GM19438 (cell line): Measurements from ENCODE around the gene DPF3.

ENCODE experiments used
- ATAC-seq: cut with Tn5 transposase; IDR thresholded peaks from one replicate; pipeline ENCODE4 v1.9.1; 2021; ENCODE audit warnings: low read depth; ENCODE audit not compliant: unreplicated experiment

Gene DPF3

DNA sequence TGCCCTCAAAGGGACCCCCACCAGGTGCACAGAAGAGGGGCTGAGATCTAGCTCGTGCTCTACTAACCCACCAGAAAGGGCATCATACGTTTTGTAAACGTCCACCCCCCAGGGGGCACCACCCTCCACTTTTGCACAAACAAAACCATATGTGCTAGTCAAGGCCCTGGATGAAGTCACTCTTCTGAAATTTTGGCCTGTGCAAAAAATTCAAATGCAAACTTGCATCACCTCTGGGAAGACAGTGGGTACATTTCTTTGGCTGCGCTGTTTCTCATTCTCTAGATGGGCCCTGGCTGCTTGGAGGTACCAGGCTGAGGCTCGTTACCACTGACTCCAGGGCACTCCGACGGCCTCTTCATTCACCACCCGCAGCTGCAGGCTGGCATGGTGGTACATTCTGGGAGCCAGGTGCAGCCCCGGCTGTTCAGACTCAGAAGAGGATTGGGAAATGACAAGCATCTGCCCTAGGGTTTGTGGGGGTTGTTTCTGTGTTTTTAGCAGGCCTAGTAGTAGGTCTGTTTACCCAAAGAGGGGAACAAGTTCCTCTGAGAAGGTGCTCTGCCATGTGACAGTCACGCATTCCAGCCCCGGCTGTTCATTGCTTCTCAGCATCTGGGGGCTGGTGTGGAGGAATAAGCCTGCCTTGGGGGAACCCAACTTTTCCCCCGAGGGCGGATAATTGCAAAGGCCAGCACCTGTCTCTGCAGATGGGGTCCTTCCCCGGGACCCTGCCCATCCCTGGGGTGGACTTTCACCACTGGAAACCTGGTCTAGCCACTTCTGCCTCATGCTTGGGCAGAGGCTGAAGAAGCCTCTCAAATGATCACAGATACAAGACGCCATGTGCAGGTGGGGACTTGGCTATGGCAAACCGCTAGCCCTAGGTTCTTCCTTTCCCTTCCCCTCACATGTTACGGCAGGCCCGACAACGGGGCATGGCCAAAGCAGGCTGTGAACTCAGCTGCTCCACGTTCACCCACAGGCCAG, 147.6 kb downstream of the DPF3 start:
- ATAC-seq = no peak

DNA sequence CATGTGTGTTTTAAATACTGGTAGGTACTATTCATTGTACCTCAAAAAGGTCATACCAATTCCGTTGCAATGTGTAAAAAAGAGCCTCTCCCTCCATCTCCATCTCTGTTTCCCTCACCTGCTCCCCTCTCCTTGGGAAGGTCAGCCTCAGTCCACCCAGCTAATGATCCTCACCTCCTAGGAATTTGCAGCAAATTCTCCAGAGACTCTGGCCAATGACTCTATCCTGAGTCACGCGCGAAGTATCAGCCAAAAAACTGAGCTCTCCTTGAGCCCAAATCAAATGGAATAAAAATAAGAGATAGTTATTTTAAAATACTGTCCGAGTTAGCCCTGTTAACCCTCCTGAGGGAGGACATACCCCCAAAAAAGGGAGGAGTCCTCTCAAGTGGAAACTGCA, 148.4 kb downstream of the DPF3 start:
- ATAC-seq = no peak

DNA sequence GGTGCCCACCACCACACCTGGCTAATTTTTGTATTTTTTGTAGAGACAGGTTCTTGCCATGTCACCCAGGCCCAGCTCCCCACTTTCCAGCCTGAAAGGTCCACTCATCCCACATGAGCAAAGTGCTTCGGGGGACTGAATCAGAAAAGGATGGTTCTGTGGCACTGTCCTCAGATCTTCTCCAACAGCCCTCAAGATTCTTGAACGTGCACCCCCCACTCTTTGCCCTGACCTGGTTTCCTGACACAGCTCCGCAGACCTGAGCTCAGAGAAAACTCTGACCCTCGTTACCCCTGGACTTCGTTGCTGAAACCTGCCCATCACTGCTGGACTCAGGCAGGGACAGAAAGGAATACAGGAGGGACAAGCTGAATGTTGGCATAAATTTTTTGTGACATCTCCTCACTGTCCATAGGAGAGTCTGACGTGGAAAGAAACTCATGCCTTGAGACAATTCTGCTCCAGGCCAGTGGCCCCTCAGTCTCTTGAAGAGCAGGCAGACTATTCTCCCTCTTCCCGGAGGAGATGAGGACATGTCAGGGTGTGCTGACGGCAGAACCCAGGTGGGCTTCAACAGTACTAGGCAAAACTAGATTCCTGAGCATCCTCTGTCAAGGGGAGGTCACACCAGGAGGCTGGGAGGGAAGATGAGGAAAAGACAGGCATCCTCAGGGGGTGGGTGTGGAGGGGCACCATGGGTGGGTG, 149.3 kb downstream of the DPF3 start:
- no peak for ATAC-seq

DNA sequence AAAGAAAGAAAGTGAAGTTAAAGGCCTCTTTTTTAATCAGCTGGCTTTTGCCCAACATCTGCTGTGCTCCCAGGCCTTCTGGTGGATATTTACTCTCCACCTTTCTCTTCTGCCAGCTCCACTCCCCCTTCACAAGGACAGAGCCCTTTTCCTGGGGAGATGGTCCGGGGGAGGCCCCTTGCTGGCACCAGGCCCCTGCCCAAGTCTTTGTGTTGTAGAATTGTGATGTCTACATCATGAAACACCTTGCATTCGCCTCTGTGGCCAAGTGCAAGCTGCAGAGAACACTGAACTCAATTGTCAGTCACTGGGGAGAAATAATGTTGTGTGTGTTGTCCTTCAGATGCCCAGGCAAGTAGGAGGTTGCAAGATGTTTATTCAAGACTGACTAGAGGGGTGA, 150.3 kb downstream of the DPF3 start:
- ATAC-seq = no peak

DNA sequence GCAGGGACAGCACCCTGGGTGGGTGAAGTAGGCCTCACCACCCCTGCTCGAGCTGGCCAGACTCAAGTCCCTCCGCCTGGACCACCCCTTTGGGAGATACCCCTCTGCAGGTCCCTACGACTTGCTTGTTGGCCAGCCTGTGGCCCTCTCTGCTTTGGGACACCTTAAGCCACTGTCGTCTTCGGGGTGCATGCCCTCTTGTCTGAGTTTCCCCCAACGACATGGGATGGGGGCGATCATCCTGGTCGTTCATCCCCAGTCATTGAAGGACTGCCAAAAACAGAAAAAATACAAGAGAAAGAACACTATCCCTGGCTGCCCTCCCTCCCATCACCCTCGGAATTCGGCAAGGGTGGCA, 151.1 kb downstream of the DPF3 start:
- no peak for ATAC-seq

DNA sequence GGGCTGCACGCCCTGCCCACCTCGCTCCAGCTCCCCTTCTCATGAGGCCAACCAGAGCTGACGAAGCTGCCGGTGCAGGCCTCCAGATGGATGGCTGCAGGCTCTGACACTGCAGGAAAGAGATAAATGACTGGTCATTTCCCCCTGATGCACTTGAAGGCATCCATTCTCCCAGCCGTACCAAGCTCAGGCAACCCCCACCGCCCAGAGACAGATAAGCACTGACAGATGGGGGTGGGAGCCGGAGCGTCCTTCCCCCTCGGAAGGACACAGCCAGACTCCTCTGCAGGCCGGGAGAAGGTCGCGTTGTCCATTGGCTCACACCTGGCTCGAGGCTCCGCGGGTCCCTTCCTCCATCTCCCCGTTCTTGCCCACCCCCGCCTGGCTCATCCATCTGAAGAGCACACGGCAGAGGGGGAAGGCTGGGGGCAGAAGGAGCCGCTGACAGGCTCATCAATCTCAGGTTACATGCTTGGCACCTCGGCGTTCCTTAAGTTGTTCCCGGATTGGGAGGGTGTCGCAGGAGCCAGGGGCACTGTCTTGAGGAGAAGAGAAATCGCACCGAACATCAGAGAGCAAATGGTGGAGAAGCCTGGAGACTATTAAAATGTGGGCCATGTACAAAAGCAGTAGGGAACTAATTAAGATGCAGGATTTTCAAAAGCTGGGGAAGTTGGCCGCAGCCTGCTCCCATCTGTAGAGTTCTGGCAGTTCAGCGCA, 151.6 kb downstream of the DPF3 start:
- no peak for ATAC-seq

DNA sequence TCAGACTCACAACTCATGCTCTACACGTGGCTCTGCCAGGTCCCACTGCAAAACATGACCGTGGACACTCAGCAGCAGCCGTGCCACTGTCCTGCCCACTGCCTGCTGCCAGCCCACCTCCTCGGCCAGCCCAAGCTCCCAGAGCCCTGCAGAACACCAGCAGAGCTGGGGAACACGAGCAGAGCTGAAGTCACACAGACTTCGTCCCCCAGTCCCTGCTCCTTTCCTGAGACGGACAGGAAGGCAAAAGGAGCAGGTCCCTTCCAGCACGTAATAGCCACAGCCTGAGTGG, 152.1 kb downstream of the DPF3 start:
- ATAC-seq = no peak

DNA sequence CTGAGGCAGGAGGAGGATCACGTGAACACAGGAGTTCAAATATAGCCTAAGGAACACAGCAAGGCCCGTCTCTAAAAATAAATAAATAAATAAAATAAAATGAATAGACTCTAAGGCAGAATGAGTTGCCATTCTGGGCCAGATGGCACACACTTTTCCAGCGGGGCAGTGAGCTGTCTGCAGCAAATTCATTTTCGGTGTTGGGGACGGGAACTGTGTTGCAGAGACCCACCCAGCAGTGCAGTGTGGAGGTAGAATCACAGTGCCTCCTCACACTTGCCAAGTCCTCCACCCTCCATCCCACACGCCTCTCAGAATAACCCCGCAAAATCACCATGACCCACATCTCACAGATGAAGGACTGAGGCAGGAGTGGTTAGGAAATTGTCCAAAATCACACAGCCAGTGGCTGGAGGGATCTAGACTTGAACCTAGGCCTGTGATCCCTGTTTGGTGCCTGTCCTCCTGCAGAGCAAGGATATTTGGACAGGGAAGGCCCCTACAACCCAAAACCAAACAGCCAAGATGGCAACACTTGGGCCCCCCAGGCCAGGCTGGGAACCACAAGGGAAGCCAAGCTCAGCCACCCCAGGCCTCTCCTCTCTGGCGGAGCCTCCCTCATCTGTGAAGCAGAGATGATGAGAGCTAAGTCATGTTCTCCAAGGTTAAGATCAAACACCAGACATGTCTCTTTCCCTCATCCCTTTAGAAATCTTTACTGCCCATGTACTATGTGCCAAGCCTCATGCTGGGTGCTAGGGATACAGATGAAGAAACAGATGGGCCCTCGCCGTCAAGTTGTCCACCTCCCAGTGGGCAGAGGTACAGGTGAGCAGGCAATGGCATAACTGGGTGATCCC, 152.7 kb downstream of the DPF3 start:
- ATAC-seq = no peak

DNA sequence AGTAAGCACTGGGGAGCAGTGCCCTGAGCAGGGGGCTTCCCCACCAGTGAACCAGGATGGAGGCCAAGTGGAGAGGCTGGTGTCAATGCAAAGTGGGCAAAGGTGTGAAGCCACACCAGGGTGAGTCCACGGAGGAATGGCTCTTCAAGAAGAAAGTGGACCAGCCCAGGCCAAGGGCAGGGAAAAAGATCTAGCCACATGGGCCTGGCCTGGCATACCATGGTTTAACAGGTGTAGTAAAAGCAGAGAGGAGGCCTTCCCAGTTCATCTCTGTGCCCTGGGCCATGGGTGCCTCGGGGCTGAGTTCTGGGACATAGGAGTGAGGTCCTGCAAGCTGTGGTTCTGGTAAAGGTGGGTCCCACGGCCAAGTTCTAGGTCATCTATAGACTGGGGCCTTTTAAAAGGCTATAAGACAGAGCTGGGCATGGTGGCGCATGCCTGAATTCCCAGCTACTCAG, 153.4 kb downstream of the DPF3 start:
- ATAC-seq = no peak

DNA sequence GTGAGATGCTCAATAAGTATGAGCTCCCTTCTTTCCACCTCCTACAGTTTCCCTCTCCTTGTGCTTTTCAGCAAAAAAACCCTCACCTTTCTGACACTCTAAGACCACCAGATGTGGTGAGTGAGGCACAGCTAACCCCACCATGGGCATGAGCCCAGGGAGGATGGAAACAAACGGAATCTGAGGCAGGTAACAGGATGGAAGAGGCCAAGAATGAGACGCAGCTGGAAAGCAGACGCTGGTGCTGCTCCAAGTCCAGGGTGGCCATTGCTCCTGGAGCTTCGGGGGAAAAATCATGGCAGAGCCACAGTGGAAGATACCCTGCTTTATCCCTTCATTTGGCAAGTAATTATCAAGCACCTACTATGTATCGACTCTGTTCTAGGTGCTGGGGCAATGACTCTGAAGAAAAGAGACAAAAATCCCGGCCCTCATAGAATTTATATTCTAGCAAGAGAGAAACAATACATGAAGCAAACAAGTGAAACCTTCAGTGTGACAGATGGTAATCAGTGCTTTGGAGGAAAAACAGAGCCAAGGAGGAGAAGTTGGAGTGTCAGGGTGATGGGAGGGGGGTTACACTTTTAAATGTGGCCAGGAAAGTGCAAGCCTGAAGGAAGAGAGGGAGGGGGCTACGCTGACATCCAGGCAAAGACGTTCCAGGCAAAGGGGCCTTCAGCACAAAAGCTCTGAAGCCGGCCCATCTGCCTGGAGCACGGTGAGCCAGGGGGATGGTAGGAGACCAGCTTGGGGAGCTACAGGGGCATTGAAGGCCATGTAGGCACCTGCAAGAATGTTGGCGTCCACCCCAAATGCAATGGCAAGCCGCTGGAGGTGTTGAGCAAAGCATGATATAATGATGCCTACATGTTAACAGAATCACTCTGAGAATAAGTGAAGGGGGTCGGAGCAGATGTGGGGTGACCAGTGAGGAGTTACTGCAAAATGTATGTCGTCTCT, 154.2 kb downstream of the DPF3 start:
- no peak for ATAC-seq

DNA sequence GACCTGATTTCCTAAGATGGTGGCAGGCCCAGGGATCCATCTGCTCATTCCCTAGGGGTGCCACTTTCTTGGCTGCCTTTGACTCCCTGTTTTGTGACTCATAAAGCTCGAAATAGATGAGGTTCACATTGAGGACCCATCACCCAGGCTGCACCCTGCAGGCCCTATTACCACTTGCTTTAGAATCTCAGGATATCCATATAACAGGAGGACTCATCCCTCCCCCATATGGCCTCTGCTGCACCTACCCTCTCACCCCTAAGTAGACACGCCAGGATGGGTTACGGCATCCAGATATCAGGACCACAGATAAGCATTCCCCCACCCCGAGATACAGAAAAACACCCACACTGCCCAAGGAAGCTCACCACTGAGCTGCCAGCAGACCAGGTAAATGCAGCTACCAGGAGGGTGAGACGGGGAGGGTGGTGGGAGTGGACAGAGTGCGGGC, 155.7 kb downstream of the DPF3 start:
- ATAC-seq = no peak

DNA sequence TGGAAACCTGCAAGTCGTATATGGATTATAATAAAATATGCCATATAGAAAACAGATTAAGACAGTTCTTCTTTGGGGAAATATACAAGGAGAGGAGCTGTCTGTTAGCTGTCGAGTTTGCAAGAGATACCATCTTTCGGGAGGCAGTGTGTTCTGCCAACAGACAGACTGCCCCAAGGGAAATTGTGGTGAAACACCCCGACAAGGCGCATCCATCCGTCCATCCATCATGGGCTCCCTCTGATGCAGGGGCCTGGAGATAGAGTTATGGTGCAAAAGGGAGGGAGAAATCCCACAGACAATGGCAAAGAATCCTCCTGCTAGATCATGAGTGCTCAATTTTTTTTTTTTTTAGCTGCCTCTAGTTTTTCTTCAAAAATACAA, 156.3 kb downstream of the DPF3 start:
- no peak for ATAC-seq

DNA sequence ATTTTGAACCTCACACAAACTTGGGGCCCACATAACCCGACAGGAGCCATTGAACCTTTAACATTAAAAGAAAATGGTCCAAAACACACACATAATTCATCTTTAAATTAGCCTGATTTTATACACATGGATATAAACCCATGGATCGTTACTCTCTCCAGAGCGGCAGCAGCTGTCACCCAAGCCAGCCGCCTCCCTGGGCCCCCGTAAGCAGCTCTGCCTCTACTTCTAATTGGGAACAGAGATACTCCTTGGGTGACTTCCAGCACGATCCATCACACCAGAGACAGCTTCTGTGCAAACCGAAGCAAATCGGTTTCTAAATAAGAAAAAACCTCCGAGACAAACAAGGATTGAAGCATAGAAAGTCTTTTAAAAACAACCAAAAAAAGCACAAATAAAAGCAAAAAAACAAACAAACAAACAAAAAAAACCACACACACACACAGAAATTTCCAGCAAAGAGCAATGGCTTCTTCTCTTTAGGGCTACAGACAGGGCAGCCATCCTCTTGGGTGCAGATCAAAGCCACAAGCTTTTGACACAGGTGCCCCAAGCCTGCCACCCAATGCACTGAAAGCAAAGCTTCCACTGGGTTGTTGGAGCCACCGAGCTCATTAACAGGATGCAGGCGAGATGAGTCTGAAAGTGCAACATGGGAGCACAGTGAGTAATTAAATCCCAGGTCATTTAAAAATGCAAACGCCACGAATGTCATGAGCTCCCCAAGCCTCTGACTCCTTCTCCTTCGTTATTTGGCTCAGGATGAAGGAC, 156.9 kb downstream of the DPF3 start:
- ATAC-seq = no peak

DNA sequence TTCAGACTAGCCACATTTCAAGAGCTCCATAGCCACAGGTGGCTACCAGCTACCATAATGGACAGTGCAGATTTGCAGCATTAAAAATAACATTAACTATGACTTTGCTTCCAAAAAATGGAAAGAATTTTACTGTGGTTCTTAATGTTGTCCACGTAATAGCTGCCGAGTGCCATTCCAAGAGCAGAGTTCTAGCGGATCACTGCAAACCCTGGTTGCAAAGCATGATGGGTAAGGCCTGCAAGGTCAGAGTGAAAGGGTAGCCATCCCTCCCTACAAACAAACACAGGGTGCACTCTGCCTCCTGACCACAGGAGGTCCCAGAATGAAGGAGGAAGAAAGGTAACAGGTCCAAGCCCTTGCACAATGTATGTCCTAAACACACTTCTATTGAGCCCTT, 157.6 kb downstream of the DPF3 start:
- ATAC-seq = no peak

DNA sequence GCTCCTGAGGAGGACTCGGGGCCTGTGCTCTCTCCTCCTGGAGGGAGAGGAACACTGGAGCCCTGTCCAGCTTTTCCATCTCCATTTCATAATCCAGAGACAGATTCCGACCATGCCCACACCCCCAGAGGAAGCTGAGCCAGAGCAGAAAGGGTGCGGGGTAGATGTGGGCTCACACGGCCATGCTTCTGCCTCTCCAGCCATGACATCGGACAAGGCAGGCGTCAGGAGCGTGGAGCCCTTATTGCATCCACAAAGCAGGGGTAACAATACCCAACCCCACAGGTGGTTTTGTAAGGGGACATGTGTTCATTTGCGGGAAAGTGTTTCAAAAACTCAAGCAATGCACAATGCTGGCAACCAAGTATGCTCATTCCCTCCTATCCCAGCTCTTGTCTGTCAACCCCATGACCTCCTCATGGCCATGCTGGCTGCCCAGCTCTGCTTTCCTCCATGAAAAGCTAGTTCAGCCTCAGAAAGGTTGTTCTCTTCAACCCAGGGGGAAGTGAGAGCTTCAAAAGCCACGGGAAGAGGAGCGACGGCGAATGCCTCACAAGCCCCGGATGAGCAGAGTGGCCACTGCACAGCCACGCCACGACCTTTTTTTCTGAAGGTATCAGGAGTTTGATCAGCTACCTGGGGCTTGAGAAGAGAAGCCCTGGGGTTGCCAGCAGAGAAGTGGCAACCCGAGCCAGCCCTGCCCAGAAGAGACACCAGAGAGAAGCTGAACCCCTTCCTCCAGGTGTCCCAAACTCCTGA, 161.7 kb downstream of the DPF3 start:
- no peak for ATAC-seq

DNA sequence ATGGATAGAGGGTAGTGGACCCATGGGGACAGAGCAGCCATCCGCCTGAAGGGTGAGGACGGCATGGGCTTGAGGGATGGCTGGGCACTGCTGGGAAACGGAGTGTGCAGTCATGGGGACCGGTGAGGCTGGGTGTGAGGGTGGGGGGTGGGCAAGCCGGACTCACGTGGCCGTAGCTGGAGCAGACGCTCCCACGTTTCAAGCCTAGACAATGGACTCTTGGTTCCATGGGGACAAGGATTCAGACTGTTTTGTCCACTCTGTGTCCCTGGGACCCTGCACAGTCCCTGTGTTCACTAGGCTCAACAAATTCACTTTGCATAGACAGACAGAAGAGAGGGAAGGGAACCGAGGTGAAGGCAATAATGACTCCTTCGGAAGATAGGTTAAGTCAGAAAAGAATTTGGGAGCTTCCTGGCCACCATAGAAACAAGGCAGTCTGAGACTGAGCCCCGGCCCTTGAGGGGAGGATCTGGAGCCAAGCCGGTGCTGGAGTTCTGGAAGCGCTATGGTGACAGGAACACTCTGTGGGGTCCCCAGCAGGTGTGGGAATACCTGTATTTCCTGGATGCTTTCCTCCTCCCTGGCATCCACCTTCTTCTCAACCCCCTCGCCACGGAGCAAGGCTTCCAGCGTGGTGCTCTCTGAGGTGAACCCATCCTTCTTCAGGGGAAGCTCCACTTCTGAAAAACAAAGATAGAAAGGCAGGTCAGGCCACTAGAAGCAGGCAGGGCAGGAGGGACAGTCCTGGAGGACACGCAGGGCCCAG, 162.5 kb downstream of the DPF3 start:
- no peak for ATAC-seq

DNA sequence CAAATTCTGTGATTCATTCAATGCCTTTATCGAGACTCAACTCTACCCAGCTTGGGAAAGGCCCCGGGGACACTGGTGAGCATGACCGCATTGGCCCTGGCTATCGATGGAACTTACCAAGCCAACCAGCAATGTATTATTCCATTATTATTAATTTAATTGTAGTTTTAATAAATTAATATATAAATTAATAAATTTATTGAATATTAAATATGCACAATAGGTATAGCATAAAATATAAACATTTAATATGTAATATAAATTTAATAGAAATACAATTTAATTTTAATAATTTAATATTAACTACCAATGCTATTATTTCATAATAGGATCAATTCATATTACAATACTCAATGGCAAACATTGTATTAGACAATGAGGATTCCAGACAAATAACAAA, 163.4 kb downstream of the DPF3 start:
- ATAC-seq = no peak
